CD4-positive, alpha-beta T cell treated with Interleukin-4 for 1 hour (primary cell): ENCODE measurements around the gene GBX2.

Source experiments
- DNase-seq, 2 donors: peaks; one replicate each; pipeline ENCODE4 v3.0.0-alpha.2; 2020 to 2022

Gene GBX2

DNA sequence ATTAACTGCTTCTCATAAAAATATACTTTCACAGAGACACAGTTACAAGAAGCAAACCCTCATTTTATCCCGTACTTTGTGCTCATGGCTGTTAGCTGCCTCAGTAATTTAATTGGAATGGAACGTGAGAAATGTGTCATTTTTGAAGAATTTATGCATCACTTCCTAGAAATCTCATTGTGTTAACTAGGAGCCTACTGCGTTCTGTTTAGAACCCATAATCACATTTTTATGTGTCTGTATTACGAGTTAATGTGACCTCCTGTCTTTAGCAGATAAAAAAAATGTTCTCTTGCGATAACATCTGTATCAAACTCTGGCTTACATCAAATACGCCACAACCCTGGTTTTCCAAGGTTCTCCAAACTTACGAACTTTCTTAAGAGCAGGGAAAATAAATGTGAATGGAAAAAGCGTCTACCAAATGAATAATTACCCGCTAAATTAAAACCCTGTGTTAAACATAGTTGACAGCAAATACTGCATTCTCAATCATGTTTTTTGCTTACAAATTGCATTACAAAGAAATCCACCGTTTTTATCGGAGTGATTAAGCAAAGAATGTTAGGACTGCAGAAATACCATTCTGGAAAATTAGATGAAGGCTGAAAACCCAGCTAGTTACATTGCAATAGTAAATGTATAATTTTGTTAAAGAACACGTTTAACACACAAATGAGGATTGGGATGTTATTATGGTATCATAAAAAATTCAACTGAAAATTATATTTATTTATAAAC is 12.1 kb upstream of the GBX2 start:
- no peak for DNase-seq

DNA sequence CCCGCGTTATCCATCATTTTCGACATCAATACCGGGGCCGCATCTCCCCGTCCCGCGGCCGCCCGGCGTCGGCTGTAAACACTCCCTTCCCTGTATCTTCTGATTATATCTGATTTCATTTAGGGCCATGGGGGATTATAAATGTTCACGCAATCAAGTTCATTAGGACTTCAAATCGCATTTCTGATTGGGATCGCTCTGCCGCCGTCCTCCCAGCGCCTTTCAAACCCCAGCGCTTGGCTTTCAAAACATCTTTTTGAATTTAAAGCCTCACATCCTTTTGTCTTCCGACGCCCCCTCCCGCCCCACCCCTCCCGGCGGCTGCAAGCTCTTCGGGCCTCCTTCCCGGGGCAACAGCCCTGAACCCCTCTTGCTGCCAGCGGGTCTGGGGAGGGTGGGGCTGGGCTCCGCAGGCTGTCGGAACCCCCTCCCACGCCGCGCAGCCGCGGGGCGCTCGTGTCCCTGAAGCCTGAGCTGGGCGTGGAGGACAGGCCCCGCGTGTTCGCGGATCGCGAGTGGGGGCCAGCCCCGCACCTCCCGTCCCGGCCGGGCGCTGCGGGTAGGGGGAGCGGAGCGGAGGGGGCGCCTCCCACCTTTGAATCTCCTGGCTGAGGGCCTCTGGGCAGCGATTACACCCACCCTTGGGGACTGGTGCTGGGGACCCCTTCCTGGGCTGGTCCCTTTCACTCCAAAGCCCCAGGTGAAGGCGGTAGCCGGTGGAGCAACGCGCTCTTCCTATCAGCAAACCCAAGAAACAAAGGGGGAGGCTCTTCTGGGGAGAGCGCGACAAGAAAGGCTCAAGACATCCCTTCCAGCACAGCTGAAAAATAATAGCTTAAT is 11.3 kb upstream of the GBX2 start:
- no peak for DNase-seq

DNA sequence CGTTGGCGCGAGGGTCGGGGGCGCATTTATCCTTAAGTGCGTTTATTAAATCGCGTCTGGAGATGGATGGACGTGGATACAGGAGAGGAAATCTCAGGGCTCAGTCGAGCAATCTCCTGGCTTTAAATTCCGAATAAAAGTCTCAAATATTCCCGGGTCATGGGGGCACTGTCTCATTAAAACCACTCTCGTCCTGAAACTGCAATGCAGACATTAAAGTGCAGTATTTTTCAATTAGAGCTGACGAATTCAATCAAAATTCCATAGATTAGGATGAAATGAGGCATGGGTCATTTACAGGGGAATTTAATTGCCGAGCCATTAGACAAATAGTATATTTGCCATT is 10.7 kb upstream of the GBX2 start:
- DNase-seq, result no peak

DNA sequence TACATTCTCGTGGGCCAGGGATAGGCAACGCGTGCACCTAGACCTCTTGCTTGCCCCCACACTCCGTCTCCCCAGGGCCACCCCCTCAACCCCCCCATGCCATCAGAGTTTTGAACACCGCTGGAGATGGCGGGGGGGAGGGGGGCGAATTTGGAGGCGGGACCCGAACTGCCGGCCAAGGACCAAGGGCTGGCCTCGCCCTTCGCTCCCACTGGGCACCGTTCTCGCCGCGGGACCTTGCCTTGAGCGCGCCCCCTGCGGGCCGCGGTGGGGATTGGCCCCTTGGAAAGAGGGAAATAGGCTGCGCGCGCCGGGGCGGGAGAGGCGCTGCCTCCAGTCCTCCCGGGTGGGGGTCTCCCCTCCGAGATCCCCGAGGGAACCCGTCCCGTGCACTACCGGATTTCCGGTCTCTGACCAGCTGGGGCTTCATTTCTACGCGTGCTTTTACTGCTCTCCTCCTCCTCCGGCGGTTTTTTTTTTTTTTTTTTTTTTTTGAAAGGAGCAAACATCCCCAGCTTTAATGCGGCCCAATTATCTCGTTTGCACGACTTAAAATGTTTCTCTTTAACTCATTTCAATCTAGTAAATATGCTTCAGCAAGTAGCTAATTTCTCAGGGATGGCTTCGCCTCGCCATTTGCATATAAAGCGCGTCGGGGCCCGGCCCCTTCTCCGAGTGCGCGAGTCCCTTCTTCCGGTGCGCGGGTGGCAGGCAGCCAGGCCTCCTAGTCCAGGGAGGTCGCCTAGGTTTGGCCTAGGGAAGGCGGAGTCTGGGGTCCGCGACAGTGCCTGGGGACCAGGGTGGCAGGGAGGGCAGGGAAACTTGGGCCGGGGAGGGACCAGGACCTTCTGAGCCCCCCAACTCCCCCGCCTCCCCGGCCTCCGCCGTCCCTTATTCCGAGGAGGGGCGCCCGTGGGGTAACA is 10.0 kb upstream of the GBX2 start:
- DNase-seq, result peak in 1 of 2 donors; percentile 10

DNA sequence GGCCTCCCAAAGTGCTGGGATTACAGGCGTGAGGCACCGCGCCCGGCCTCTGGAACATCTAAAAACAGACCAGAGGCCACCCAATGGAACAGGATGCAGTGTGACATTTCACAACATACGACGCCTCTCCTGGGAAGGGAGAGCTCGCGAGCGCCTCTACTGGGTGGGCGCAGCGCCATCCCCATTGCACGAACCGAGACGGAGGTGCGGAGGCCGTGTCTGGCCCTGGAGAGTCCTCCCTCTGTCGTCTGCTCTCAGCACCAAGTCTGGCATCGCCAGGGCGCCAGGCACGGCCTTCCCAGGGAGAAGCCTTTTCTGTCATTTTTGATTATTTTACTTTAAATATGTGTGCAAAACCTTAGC is 9.4 kb upstream of the GBX2 start:
- DNase-seq, result no peak

DNA sequence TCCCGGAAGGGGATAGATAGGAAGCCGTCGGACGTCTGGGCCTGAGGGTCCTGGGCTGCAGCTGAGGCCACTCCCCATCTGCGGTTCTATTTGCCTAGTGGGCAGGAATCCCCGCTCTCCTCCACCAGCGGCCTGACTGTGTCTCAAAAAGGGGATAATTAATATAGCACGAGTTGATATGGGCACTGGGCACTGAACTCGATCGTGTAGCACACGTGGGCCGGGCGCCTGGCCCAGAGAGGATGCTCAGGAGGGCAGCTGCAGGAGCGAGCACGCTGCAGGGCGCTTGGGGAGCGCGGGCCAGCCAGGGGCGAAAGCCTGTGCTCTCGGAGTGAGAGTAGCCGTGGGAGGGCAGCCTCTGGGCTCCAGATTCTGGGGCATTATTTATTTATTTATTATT is 8.8 kb upstream of the GBX2 start:
- no peak for DNase-seq

DNA sequence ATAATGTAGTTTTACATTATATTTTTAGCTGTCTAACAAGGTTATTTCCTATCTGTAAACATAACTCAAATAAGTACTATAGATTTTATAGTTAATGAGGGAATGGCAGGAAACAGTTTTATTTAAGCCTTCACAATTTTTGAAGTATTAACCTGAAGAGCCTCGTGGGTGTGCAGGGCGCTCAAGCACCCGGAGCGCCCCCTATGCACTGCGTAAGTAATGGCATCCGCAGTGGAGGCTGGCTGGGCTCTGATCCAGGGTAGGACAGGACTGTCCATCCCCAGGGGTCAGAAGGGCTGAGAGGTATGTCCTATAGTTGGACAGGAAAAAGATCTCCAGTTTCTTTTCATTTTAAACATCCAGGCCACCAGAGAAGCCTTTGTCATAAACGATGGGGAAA is 8.2 kb upstream of the GBX2 start:
- no peak for DNase-seq

DNA sequence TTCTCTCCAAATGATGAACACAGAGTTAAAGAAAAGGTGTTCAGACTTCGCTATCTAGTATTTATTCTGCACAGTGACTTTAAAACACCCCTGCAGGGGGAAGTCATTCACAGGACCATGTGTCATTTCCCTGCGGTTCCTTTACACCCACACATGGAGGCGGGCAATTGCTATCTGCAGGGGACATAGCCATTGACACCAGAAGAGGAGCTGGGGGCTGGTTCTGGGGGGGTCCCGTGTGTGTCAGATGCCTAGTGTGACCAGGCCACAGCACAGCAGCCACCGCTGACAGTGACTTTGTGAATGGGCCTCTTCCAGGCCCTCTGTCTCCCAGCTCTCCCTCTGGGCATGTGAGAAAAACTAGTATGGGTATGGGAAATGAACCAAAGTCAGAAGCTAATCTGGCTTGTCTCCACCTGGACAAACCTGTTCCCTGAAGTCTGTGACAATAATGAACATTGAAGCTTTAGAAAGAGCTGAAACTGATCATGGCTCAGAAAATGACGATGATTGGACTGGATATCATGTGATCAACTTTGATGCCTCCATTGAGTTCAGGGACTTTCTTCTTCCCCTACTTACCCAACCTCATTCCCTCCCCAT is 7.5 kb upstream of the GBX2 start:
- DNase-seq, result no peak

DNA sequence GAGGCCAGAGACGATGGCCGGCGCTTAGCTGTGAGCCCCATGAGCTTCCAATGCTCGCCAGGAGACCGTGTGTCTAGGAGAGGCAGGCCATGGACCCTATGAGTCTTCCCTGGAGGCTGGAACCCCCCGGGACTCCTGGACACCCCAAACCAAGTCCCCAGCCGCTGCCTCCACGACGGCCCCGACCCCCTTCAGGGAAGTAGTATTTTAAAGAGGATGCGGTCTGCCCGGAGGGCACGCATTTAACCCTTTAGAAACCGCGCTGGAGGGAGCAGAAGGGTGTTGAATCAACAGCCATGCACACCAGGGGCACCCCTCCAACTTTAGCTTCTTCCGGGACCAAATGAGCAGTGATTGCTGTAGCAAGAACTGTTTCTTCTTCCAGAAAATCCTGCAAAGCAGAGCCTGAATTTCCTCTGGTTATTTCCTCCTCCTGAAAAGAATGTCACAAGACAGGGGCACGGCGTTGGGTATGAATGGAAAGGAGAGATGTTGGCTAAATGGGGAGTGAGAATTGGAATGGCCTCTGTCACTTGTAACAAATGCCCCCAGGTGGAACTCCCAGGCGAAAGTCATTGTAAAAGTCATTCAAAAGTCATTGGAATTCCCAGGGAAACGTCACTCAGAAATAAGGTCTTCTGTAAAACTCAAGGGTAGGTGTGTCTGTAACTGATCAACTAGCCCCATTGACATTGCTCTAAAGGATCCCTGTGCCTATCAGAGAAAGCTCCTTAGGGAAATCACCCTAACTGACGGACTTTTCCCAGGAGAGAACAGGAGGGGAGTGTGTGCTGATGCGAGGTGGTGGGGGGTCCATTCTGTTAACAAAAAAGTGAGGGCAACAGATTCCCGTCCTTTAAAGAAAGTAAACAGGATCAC is 5.8 kb upstream of the GBX2 start:
- no peak for DNase-seq

DNA sequence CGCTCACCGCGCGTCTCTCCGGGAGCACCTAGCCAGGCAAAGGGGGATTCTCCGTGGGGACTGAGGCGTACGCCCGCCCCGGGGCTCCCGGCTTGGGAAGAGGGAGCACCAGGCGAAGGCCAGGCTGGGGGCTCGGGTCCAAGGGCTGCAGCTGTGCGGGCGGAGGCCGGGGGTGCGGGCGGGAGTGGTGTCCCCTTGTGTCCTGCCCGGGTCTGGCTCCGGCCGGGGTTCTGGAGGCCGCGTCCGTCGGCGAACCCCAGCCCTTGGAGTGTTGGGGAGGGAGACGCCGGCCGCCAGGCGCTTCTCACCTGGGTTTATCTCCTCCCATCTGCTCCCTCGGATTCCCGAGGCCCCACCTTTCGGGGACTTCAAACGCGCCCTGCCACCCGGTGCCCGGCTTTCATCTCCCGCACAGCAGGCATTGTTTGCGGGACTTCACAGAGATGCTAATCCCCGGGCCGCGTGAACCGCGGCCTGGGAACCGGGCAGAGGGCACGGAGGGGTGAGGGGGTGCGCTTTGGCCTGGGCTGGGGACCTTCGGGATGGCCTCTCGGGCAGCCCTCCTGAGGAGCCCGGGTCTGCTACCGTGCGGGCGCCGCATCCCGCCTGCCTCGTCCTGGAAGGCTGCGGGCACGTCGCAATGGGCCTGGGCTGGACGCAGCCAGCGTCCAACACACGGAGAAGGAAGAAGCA is 5.0 kb upstream of the GBX2 start:
- DNase-seq, result no peak

DNA sequence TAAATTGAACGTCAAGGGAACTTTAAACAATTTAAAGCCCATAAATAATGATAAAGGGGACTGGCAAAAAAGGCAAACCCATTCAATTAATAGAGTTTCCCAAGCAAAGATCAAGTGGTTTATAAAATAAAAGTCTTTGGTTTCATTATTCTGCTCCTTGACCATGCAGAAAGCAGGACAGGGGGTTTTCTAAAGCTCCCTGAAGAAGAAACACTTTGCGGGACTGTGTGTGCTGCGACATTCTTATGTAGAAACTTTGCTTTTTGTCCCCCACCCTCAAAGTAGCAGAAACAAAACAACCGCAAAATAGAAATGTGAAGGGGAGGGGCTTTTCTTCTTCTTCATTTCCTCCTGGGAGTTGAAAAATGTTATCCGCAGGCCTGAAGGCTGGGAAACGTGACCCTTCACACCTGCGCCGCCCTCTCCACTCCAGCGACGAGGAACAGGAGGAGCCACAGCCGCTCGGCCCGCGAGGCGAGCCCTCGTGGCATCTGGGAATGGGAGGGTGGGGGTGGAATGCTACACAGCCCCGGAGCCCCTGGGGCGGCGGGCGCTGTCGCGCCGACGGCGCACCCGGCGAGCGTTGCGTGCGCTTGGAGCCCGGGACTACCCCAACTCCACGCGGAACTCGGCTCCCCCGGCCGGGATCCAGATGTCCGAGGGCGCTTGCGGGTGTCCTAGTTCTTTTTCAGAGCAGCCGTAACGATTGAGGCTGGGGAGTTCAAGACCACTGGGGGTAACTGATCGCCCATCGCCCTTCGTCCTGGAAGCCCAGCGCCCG is 4.3 kb upstream of the GBX2 start:
- DNase-seq, result no peak

DNA sequence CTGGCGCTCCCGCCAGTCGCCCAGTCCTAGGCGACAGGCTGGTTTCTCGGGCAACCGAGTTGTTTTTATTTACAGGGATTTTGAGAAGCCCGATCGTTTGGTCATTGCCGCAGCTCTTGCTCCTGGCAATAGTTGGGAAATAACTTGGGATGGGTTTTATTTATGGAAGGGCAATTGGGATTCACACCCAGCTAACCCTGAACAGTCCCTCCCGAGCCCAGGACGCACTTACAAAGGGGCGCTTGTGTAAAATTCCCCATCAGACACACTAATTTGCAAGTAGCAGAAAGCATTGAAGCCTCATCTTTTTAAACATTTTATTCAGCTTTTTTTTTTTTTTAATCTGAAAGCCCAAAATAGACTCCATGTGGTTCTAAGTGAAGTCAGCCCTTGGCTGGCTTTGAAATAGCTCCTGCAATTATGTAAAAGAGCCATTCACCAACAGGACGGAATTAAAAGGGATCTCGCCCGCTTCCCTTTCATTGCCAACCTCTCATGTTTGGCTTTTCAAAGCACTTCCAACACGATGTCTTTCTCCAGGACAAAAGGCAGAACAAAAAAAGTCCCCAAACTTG is 3.6 kb upstream of the GBX2 start:
- DNase-seq, result no peak

DNA sequence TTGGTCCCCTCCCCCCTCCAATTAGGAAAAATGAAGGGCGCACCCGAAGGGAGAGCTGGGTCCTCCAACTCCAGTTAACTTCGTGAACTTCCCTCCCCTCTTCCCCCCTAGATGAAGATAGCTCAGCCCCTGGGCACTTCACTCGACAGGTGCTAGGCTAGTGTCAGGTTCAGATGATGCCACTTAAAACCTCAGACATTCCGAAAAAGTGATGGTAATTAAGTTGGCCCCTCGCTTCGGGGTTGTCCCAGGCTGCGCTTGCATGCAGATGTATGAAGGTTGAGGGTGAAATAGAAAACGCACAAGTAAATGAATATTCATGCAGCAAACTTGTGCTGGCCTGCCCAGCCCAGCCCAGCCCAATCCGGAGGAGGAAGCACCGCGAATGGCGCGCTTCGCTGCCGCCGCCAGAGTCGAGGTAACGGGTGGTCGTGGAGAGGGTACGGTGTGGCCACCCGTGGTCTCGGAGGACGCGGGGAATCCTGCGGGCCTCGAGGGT is 3.0 kb upstream of the GBX2 start:
- DNase-seq, result no peak

DNA sequence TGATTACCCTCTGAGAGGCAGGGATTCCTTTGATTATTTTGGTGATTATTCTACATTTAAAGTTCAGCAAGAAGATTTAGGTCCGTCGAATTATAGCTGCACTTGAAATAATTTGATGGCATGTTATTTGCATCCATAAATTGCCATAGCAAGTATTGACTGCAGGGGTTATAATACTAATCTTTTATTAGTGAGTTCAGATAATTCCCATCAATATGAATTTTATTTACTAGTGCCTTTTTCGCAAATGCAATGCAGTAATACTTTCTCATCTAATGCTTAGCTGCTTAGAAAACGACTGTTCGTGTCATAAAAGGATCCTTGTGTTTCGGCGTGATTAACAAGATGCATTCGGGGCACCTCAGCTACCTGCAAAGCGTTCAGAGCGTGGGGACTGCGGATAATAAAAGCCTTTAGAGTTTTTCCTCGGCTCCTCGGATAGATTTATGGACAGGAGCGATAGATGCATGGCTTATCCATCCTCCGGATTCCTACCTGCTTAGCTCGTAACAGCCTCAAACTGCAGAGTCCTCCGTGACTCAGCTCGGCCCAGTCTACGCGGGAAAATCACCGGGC is 2.5 kb upstream of the GBX2 start:
- DNase-seq, result no peak

DNA sequence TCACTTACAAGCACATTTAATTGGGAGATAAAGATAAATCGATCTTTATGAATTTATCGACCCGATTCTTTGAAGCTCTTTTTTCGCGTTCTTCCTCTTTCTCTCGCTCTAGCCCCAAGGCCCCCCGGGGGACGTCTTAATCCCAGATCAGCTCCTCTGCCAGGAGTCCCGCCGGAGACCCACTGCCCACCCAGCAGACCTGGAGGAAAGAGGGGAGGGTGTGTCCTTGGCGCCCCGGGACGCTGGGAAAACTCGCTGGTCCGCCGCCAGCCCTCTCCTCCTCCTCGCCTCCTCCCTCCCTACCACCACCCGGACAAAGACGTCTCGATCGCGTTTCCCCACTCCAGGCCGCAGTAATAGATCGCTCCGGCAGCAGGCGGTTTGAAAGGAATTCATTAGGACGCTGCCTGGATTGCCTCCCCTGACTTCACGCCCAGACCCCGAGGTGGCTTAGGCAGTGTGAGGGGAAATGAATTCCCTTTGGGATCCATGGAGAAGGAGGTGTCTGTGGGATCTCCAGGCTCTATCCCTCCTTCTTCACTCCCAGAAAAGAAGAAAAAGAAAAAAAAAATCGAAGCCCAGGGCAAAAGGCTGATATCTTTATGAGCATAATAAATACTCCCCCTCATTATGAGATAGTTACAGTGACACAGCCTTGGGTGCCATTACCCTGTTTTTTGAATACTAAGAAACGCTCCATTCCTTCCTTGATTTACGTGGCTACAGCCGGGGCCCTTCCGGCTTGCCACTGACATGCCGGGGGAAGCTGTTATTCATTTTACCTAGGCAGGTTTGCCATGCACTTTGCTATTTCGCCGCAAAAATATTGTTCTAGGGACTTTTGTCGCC is 1.8 kb upstream of the GBX2 start:
- DNase-seq, result no peak

DNA sequence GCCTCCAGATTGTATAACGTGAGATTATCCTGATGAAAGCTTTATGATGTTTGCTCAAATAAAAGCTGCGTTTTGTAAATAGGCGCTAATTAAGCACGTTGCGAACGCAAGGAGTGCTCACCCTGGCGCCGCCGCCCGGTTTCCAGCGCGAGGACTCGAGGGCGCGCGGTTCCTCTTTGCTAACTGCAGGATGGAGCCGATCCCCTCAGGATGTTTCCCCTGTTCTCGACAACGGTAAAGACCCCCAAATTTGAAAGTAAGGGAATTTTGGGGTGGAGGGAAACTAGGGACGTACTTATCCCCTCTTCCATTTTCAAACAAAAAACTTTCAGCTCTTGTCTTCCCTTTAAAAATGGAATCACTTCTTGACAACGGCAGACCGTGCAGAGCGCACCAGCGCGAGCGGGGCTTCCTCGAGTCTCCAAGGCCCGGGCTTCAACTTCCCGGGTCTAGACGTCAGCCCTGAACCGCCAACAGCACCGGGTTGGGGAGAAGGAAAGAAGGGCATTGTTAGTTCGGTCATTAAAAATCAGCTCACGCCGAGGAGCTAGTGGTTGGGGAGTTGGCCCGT is 1.1 kb upstream of the GBX2 start:
- no peak for DNase-seq

DNA sequence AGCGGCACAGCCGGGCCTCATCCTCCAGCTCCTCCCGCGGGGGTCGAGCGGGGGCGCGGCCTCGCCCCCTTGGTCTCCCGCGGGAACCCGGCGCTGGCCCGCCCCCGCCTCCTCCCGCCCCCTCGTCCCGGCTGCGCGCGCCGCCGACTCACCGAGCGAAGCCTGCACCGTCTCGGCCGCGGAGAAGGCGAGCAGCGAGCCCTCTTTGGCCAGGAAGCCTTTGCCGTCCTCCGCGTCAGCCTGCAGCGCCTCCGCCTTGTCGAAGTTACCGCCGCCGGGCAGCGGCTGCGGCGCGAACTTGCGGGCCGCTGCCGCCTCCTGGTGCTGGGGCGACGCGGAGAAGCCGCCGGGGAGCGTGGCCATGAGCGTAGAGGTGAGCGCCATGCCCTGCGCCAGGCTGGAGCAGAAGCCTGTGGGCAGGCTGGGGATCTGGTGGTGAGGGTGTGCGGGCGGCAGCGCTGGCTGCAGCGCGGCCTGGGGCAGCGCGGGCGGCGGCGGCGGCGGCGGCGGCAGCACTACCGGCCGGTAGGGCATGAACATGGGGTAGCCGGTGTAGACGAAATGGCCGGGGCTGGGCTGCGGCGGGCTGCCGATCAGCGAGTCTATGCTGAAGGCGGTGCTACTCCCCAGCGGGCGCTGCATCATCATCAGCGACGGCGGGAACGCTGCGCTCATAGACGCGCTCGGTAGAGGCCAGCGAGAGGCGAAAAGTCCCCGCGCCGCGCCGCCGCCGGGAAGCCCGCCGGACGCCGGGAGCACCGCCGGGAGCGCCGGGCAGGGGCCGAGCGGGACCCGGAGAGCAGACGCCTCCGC is 683 bp downstream of the GBX2 start:
- no peak for DNase-seq
